HepG2 (cell line): ENCODE measurements around the gene GRAMD4. TPM values are rescaled to one million over a fixed set of nuclear protein-coding genes. Genes with fewer than 3 reads are reported as not detected.
A peak's percentile ranks its signal among the peaks of the same experiment; 100 is the strongest.

Source experiments
- CHD4 ChIP-seq: fragments of 200-600 bp; sonication (generic); IDR thresholded peaks from 2 replicates; pipeline ENCODE4 v1.7.0; 2017; ENCODE audit warnings: mild to moderate bottlenecking, low read length, borderline replicate concordance
- HNF4A ChIP-seq: sonication (generic); formaldehyde crosslinking; IDR thresholded peaks from 2 replicates; pipeline ENCODE4 v1.4.0; 2020; ENCODE audit warnings: missing genetic modification reagents
- JUN ChIP-seq: sonication (generic); formaldehyde crosslinking; IDR thresholded peaks from 2 replicates; pipeline ENCODE4 v1.4.0; 2020; ENCODE audit warnings: mild to moderate bottlenecking, missing genetic modification reagents
- NCOA1 ChIP-seq: sonication (generic); formaldehyde crosslinking; IDR thresholded peaks from 2 replicates; pipeline ENCODE4 v1.9.0; 2021; ENCODE audit warnings: missing genetic modification reagents
- NKX3-1 ChIP-seq: sonication (generic); formaldehyde crosslinking; IDR thresholded peaks from 2 replicates; pipeline ENCODE4 v1.5.0; 2020; ENCODE audit warnings: missing genetic modification reagents
- PRPF4 ChIP-seq: fragments of 200-400 bp; formaldehyde crosslinking; IDR thresholded peaks from 2 replicates; pipeline ENCODE4 v1.6.1; 2016; ENCODE audit warnings: low read length, low read depth; ENCODE audit not compliant: poor library complexity, severe bottlenecking
- RELA ChIP-seq: sonication (generic); formaldehyde crosslinking; IDR thresholded peaks from 2 replicates; pipeline ENCODE4 v1.4.0; 2020; ENCODE audit warnings: missing genetic modification reagents
- ZBTB42 ChIP-seq: sonication (generic); formaldehyde crosslinking; IDR thresholded peaks from 2 replicates; pipeline ENCODE4 v1.5.0; 2020; ENCODE audit warnings: mild to moderate bottlenecking, missing genetic modification reagents
- ZFP37 ChIP-seq: sonication (generic); formaldehyde crosslinking; IDR thresholded peaks from 2 replicates; pipeline ENCODE4 v1.4.0; 2020; ENCODE audit warnings: missing genetic modification reagents, borderline replicate concordance
- ZNF264 ChIP-seq: sonication (generic); formaldehyde crosslinking; IDR thresholded peaks from 2 replicates; pipeline ENCODE4 v1.4.0; 2020; ENCODE audit warnings: missing genetic modification reagents
- ZNF781 ChIP-seq: sonication (generic); formaldehyde crosslinking; IDR thresholded peaks from 2 replicates; pipeline ENCODE4 v1.5.1; 2020; ENCODE audit warnings: borderline replicate concordance, mild to moderate bottlenecking, missing genetic modification reagents; ENCODE audit errors: not compliant biosample characterization
- ZNF879 ChIP-seq: sonication (generic); formaldehyde crosslinking; IDR thresholded peaks from 2 replicates; pipeline ENCODE4 v1.8.1; 2023; ENCODE audit warnings: missing genetic modification reagents
- ZSCAN9 ChIP-seq: IDR thresholded peaks from 2 replicates; pipeline ENCODE4 v1.6.1; 2016; ENCODE audit warnings: borderline replicate concordance
- polyA plus RNA-seq, 8 experiments: library from polyadenylated mRNA; depleted of rRNA in 3 of 8; stranded (reverse) in 7 of 8; unstranded in 1 of 8; fragments of >200 nt; fragmentation: Illumina TruSeq in 4 of 8; extraction: Trizol in 4 of 8; gene quantifications; 2 replicates each; pipeline versions ENCODE4 v1.2.1 to v1.2.3, GENCODE V29; 2011 to 2016; ENCODE audit warnings: low read depth in 4 of 8, missing spikeins in 1 of 8, mixed read lengths in 1 of 8; ENCODE audit not compliant: insufficient read depth in 1 of 8
- total RNA-seq, 5 experiments: library from RNA; depleted of rRNA; stranded (reverse); fragments of >200 nt; fragmentation: Illumina TruSeq; extraction: Trizol; gene quantifications; 2 replicates each; pipeline ENCODE4 v1.2.3, GENCODE V29; 2016; ENCODE audit warnings: low read depth in 1 of 5
- TF ChIP-seq, protein P1 (sequence below): sonication (generic); formaldehyde crosslinking; IDR thresholded peaks from 2 replicates; pipeline ENCODE4 v1.4.0; 2020; ENCODE audit warnings: missing genetic modification reagents
- TF ChIP-seq, protein P2 (sequence below): sonication (generic); formaldehyde crosslinking; IDR thresholded peaks from 2 replicates; pipeline ENCODE4 v1.4.0; 2020; ENCODE audit warnings: missing genetic modification reagents
- TF ChIP-seq, protein P3 (sequence below), 2 experiments: sonication (generic) in 1 of 2; formaldehyde crosslinking in 1 of 2; IDR thresholded peaks; 2 replicates each; pipeline versions ENCODE4 v1.5.1 to v1.6.1; 2011 to 2020; ENCODE audit warnings: borderline replicate concordance in 1 of 2, low read depth in 1 of 2, low read length in 1 of 2, mild to moderate bottlenecking in 1 of 2, missing genetic modification reagents in 1 of 2, moderate library complexity in 1 of 2
- TF ChIP-seq, protein P4 (sequence below): sonication (generic); formaldehyde crosslinking; IDR thresholded peaks from 2 replicates; pipeline ENCODE4 v1.4.0; 2020; ENCODE audit warnings: low read depth, mild to moderate bottlenecking, missing genetic modification reagents
- TF ChIP-seq, protein P5 (sequence below): IDR thresholded peaks from 2 replicates; pipeline ENCODE4 v1.6.1; 2016
- TF ChIP-seq, protein P6 (sequence below): sonication (generic); formaldehyde crosslinking; IDR thresholded peaks from 2 replicates; pipeline ENCODE4 v1.5.0; 2020; ENCODE audit warnings: mild to moderate bottlenecking, missing genetic modification reagents
- TF ChIP-seq, protein P7 (sequence below): sonication (generic); formaldehyde crosslinking; IDR thresholded peaks from 2 replicates; pipeline ENCODE4 v1.4.0; 2020; ENCODE audit warnings: missing genetic modification reagents

Gene GRAMD4
- total and polyA plus RNA-seq, 2 of the 13 experiments (the other 11 are each of a cell fraction or from before 2014, with no cell fraction given) = 15.2 to 15.7 TPM

DNA sequence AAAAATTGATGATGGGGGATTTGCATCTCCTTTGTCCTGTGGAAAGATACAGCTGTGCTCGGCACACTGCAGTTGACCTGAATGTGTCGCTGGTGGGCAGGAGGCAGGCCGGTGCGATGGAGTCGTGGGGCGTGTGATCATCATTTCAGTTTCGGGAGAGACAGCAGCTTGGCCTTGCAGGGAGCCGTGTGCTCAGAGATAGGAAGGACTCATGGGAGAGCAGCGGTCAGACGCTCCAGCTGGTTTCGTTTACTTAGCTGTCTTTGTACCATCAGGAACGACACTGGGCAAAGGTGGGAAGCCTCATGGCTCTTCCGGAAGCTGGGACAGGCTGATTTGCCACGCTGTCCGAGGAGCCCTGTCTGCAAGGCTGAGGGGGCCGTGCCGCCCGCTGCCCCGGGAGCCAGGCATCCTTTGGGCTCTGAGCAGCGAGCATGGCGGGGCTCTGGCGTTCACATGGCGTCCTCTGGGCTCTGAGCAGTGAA lies 32.7 kb downstream of the GRAMD4 start (continued):
- TF ChIP-seq, protein P1, sequence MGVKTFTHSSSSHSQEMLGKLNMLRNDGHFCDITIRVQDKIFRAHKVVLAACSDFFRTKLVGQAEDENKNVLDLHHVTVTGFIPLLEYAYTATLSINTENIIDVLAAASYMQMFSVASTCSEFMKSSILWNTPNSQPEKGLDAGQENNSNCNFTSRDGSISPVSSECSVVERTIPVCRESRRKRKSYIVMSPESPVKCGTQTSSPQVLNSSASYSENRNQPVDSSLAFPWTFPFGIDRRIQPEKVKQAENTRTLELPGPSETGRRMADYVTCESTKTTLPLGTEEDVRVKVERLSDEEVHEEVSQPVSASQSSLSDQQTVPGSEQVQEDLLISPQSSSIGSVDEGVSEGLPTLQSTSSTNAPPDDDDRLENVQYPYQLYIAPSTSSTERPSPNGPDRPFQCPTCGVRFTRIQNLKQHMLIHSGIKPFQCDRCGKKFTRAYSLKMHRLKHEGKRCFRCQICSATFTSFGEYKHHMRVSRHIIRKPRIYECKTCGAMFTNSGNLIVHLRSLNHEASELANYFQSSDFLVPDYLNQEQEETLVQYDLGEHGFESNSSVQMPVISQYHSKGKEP (CRISPR knock-in tag) = no peak
- TF ChIP-seq, protein P2, sequence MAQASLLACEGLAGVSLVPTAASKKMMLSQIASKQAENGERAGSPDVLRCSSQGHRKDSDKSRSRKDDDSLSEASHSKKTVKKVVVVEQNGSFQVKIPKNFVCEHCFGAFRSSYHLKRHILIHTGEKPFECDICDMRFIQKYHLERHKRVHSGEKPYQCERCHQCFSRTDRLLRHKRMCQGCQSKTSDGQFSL (CRISPR knock-in tag) = no peak
- TF ChIP-seq RELA = no peak
- TF ChIP-seq PRPF4 = no peak
- peak; percentile 21; the same call in 1 of the 2 replicates for TF ChIP-seq HNF4A (CRISPR knock-in tag)
- TF ChIP-seq, protein P3, sequence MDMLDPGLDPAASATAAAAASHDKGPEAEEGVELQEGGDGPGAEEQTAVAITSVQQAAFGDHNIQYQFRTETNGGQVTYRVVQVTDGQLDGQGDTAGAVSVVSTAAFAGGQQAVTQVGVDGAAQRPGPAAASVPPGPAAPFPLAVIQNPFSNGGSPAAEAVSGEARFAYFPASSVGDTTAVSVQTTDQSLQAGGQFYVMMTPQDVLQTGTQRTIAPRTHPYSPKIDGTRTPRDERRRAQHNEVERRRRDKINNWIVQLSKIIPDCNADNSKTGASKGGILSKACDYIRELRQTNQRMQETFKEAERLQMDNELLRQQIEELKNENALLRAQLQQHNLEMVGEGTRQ (IDR thresholded peaks at IDR 0.05; ENCODE audit: low read depth, low read length) = no peak
- TF ChIP-seq, protein P3 (CRISPR knock-in tag; IDR thresholded peaks at IDR 0.05; ENCODE audit: borderline replicate concordance) = no peak
- TF ChIP-seq CHD4 = no peak
- TF ChIP-seq JUN = no peak
- TF ChIP-seq ZSCAN9 = no peak
- TF ChIP-seq NCOA1 (CRISPR knock-in tag) = no peak
- TF ChIP-seq ZNF879 (CRISPR knock-in tag) = no peak
- no peak for TF ChIP-seq ZNF264 (CRISPR knock-in tag)
- TF ChIP-seq, protein P4, sequence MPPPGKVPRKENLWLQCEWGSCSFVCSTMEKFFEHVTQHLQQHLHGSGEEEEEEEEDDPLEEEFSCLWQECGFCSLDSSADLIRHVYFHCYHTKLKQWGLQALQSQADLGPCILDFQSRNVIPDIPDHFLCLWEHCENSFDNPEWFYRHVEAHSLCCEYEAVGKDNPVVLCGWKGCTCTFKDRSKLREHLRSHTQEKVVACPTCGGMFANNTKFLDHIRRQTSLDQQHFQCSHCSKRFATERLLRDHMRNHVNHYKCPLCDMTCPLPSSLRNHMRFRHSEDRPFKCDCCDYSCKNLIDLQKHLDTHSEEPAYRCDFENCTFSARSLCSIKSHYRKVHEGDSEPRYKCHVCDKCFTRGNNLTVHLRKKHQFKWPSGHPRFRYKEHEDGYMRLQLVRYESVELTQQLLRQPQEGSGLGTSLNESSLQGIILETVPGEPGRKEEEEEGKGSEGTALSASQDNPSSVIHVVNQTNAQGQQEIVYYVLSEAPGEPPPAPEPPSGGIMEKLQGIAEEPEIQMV (CRISPR knock-in tag) = no peak
- TF ChIP-seq, protein P5, sequence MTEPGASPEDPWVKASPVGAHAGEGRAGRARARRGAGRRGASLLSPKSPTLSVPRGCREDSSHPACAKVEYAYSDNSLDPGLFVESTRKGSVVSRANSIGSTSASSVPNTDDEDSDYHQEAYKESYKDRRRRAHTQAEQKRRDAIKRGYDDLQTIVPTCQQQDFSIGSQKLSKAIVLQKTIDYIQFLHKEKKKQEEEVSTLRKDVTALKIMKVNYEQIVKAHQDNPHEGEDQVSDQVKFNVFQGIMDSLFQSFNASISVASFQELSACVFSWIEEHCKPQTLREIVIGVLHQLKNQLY (CRISPR knock-in tag) = no peak
- TF ChIP-seq, protein P6, sequence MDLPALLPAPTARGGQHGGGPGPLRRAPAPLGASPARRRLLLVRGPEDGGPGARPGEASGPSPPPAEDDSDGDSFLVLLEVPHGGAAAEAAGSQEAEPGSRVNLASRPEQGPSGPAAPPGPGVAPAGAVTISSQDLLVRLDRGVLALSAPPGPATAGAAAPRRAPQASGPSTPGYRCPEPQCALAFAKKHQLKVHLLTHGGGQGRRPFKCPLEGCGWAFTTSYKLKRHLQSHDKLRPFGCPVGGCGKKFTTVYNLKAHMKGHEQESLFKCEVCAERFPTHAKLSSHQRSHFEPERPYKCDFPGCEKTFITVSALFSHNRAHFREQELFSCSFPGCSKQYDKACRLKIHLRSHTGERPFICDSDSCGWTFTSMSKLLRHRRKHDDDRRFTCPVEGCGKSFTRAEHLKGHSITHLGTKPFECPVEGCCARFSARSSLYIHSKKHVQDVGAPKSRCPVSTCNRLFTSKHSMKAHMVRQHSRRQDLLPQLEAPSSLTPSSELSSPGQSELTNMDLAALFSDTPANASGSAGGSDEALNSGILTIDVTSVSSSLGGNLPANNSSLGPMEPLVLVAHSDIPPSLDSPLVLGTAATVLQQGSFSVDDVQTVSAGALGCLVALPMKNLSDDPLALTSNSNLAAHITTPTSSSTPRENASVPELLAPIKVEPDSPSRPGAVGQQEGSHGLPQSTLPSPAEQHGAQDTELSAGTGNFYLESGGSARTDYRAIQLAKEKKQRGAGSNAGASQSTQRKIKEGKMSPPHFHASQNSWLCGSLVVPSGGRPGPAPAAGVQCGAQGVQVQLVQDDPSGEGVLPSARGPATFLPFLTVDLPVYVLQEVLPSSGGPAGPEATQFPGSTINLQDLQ = no peak
- TF ChIP-seq ZNF781 = no peak
- TF ChIP-seq ZBTB42 = no peak
- TF ChIP-seq NKX3-1 = no peak
- TF ChIP-seq, protein P7, sequence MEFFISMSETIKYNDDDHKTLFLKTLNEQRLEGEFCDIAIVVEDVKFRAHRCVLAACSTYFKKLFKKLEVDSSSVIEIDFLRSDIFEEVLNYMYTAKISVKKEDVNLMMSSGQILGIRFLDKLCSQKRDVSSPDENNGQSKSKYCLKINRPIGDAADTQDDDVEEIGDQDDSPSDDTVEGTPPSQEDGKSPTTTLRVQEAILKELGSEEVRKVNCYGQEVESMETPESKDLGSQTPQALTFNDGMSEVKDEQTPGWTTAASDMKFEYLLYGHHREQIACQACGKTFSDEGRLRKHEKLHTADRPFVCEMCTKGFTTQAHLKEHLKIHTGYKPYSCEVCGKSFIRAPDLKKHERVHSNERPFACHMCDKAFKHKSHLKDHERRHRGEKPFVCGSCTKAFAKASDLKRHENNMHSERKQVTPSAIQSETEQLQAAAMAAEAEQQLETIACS (CRISPR knock-in tag) = no peak
- no peak for TF ChIP-seq ZFP37 (CRISPR knock-in tag)
